HL-60 (cell line): Measurements from ENCODE around the gene AKAP13.
"Not testable (repeated sequence)": the region's sequence is repeated elsewhere in the genome, so short reads cannot be mapped to it uniquely, and the experiment has no call there.

Experiments used
- DNase-seq, 2 experiments: peaks; one replicate each; pipeline ENCODE4 v3.0.0-alpha.2; 2010 to 2020; ENCODE audit warnings: low read depth in 1 of 2, low spot score in 1 of 2
- H3K27ac ChIP-seq: fragments of 250-450 bp; sonication (Bioruptor Pico); replicated peaks from 2 replicates; pipeline ENCODE4 v1.5.1; 2020; ENCODE audit warnings: mild to moderate bottlenecking, moderate library complexity
- H3K27me3 ChIP-seq: fragments of 250-450 bp; sonication (Bioruptor Pico); 2 replicates; pipeline ENCODE4 v1.5.1; 2021; ENCODE audit warnings: mild to moderate bottlenecking, moderate library complexity; ENCODE audit not compliant: insufficient read depth, poor library complexity, severe bottlenecking
- H3K4me3 ChIP-seq: replicated peaks from 2 replicates; pipeline ENCODE4 v1.5.1; 2011; ENCODE audit warnings: mild to moderate bottlenecking, control low read depth, low read length; ENCODE audit not compliant: insufficient read depth
- GABPA ChIP-seq: IDR thresholded peaks from 2 replicates; pipeline ENCODE4 v1.6.1; 2012; ENCODE audit warnings: low read depth
- POLR2AphosphoS5 ChIP-seq: IDR thresholded peaks from 2 replicates; pipeline ENCODE4 v1.6.1; 2012; ENCODE audit warnings: low read depth
- SPI1 ChIP-seq: IDR thresholded peaks from 2 replicates; pipeline ENCODE4 v1.6.1; 2012; ENCODE audit warnings: low read depth, mild to moderate bottlenecking, borderline replicate concordance
- TF ChIP-seq, protein P1 (sequence below): IDR thresholded peaks from one replicate; pipeline ENCODE4 v1.5.1; 2011; ENCODE audit warnings: low read length, control low read depth, inconsistent platforms; ENCODE audit not compliant: insufficient read depth
- TF ChIP-seq, protein P2 (sequence below): IDR thresholded peaks from 2 replicates; pipeline ENCODE4 v1.6.1; 2012; ENCODE audit warnings: low read depth; ENCODE audit not compliant: insufficient replicate concordance

The AKAP13 gene

DNA sequence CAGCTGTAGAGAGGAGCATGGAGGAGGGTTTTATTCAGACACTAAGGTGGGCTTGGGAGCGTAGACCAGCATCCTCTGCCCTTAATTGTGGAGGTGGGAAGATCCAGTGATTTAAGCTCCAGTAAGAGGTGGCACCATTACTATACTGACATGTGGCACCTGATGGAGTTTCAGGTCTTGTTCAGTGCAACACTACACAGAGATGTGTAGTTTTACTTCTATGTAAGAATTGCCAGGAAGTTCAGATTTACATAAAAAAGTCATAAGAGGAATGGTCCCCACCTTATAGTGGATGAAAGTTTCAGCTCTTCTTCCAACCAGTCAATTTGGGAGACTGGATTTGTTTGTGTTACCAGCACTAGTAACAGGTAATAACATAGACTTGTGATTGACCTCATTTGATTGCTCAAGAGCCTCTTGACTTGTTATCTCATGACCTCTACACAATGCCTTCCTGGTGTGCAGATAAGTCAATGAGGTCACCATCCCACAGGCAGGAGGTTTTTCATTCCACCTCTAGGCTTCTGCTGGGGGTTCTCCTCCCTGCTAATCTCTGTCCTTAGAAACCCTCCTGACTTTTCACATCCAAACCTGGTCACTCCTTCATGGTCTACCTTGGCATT is 33.8 kb upstream of the AKAP13 start:
- H3K27ac ChIP-seq, DNase-seq, H3K4me3 ChIP-seq, H3K27me3 ChIP-seq: not testable (repeated sequence)

DNA sequence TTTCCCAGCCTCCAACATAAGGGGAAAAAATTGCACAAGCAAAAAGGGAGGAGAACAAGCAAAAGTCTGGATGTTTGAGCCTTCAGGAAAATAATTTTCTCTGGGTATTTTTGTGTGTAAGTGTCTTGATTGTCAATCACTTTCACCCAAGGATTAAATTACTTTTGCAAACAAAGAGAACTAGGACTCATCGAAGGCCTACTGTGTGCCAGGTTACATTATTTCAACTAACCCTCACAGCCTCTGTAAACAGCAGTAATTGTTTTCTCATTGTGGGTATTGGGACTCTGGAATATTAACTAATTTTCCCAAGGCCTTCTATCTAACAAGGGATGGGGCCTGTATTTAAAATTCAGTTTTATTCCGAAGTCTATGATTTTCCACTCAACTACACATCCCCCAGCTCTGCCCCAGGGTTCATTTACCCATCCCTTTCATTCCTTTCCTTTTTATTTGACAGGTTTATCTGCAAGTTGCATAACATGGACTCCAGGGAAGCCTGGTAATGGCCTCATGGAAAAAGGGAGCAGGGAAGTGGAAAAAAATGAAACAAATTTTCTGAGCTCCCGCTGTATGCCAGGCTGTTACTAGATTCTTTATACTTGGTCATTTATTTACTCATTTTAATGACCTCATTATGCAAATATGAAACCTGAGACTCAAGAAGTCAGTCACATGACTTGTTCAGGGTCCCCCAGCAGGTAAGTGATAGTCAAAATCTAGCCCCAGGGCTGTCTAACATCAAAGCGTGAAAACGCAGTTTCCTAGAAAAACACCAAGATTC is 32.9 kb upstream of the AKAP13 start:
- not testable (repeated sequence) for DNase-seq, H3K27me3 ChIP-seq, H3K4me3 ChIP-seq, H3K27ac ChIP-seq

DNA sequence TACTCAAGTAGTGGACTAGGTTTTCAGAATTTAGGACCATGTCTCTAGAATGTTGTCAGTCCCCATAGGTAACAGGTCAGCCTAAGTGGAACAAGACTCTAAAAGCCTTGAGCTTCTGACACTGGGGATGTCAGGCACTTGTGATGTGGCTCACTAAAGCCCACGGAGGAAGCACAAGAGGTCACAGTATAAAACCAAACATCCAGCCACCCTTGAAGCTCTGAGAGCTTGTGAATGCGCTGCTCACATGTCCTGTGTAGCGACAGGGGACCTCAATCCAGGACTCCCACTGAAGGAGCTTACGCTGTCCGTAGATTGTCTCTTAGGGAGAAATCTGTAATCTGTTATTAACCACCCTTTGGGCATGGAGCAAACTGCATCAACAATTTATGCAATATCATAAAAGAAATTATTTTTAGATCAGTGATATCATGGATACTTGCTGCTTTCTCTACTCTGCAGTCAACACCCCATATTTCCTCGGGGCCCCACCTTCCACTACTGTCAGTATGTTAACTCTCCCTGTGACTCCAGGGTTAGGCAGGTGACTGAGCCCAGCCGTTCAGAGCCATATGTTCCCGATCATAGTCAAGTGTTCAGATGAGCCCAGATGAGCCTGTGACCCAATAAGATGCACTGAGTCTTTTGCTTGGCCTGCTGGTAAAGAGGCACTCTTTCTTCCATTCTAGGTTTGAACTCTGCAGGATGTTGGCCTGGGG is 32.2 kb upstream of the AKAP13 start:
- DNase-seq, H3K27ac ChIP-seq, H3K4me3 ChIP-seq, H3K27me3 ChIP-seq: not testable (repeated sequence)

DNA sequence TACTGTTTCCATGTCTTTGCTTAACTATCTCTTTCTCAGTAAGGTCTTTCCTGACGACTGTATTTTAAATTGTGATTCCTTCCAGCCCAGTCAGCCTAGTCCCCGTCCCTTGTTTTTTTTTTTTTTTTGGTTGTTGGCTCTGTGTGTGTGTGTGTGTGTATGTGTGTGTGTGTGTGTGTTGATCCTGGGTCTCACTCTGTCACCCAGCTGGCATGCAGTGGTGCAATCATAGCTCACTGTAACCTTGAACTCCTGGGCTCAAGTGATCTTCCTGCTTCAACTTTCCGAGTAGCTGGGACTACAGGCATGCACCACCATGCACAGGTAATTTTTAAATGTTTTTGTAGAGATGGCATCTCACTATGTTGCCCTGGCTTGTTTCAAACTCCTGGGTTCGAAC is 31.3 kb upstream of the AKAP13 start:
- not testable (repeated sequence) for H3K27me3 ChIP-seq, H3K4me3 ChIP-seq, H3K27ac ChIP-seq, DNase-seq

DNA sequence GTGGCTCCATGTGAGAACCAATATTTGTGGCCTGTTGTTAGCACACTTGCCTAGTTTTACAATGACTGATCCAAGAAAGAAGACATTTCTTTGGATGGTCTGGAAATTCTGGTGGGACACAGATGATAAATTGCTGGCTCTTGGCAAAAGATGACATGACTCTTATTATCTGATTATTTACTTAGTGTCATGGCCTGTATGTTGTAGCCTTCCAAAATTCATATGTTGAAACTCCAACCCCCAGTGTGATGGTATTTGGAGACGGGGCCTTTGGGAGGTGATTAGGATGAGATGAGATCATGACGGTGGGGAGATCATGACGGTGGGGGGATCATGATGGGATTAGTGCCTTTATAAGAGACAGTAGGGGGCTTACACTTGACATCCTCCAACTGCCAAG is 30.0 kb upstream of the AKAP13 start:
- Histone ChIP-seq H3K4me3 (no peak overlapping the region), H3K27me3 (no peaks in the 10 kb centered on the region), H3K27ac (no peak overlapping the region)
- TF ChIP-seq, protein P1, sequence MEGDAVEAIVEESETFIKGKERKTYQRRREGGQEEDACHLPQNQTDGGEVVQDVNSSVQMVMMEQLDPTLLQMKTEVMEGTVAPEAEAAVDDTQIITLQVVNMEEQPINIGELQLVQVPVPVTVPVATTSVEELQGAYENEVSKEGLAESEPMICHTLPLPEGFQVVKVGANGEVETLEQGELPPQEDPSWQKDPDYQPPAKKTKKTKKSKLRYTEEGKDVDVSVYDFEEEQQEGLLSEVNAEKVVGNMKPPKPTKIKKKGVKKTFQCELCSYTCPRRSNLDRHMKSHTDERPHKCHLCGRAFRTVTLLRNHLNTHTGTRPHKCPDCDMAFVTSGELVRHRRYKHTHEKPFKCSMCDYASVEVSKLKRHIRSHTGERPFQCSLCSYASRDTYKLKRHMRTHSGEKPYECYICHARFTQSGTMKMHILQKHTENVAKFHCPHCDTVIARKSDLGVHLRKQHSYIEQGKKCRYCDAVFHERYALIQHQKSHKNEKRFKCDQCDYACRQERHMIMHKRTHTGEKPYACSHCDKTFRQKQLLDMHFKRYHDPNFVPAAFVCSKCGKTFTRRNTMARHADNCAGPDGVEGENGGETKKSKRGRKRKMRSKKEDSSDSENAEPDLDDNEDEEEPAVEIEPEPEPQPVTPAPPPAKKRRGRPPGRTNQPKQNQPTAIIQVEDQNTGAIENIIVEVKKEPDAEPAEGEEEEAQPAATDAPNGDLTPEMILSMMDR: no peak
- TF ChIP-seq POLR2AphosphoS5: no peak
- TF ChIP-seq, protein P2, sequence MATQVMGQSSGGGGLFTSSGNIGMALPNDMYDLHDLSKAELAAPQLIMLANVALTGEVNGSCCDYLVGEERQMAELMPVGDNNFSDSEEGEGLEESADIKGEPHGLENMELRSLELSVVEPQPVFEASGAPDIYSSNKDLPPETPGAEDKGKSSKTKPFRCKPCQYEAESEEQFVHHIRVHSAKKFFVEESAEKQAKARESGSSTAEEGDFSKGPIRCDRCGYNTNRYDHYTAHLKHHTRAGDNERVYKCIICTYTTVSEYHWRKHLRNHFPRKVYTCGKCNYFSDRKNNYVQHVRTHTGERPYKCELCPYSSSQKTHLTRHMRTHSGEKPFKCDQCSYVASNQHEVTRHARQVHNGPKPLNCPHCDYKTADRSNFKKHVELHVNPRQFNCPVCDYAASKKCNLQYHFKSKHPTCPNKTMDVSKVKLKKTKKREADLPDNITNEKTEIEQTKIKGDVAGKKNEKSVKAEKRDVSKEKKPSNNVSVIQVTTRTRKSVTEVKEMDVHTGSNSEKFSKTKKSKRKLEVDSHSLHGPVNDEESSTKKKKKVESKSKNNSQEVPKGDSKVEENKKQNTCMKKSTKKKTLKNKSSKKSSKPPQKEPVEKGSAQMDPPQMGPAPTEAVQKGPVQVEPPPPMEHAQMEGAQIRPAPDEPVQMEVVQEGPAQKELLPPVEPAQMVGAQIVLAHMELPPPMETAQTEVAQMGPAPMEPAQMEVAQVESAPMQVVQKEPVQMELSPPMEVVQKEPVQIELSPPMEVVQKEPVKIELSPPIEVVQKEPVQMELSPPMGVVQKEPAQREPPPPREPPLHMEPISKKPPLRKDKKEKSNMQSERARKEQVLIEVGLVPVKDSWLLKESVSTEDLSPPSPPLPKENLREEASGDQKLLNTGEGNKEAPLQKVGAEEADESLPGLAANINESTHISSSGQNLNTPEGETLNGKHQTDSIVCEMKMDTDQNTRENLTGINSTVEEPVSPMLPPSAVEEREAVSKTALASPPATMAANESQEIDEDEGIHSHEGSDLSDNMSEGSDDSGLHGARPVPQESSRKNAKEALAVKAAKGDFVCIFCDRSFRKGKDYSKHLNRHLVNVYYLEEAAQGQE: no peak
- no peak for TF ChIP-seq GABPA
- no peak for TF ChIP-seq SPI1
- DNase-seq: no peak

DNA sequence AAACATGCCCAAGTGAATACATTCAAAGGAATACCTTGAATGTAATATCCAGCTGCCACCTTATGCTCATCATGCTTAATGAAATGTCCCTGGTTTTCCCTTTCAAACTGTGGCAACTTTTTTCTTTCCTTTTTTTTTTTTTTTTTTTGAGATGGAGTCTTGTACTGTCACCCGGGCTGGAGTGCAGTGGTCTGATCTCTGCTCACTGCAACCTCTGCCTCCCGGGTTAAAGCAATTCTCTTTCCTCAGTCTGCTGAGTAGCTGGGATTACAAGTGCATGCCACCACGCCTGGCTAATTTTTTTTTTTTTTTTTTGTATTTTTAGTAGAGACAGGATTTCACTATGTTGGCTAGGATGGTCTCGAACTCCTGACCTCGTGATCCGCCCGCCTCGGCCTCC is 28.9 kb upstream of the AKAP13 start:
- not testable (repeated sequence) for DNase-seq, H3K4me3 ChIP-seq, H3K27me3 ChIP-seq, H3K27ac ChIP-seq

DNA sequence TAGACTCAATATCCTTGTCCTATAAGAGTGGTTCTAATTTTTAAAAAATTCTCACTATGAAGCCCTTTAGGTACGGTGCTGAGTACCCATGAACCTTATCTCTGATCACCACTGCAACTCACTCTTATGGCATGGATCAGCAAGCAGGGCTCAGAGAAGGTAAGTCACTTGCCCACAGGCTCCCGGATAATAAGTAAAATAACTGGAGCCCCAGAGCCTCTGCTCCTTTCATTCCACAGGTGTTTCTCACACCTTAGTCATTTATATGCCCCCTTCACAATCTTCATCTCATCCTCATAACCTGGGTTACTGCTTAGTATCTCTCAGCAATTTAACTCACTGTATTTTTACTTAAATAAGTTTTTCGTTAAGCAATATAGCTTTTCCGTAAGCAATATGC is 28.4 kb upstream of the AKAP13 start:
- no peak overlapping the region for H3K4me3 ChIP-seq
- DNase-seq: no peak
- TF ChIP-seq POLR2AphosphoS5 (no peak), GABPA (no peak), SPI1 (no peak)
- TF ChIP-seq, protein P1: no peak
- TF ChIP-seq, protein P2: no peak
- no peaks in the 10 kb centered on the region for H3K27me3 ChIP-seq
- H3K27ac ChIP-seq: no peak overlapping the region
